GM21515 (cell line): ENCODE results near the gene CBX5.
A peak's percentile ranks its signal among the peaks of the same experiment; 100 is the strongest.
"Not testable (repeated sequence)": the region's sequence is repeated elsewhere in the genome, so short reads cannot be mapped to it uniquely, and the experiment has no call there.

Experiments used
- ATAC-seq: cut with Tn5 transposase; IDR thresholded peaks from one replicate; pipeline ENCODE4 v1.9.1; 2021; ENCODE audit not compliant: unreplicated experiment

The CBX5 gene

GRCh38 chr12:54228471-54228870 lies 51.5 kb downstream of the CBX5 start:
- ATAC-seq, result no peak

GRCh38 chr12:54227927-54228326 lies 52.0 kb downstream of the CBX5 start:
- ATAC-seq, result not testable (repeated sequence)

GRCh38 chr12:54227376-54227775 lies 52.5 kb downstream of the CBX5 start:
- no peak for ATAC-seq

GRCh38 chr12:54225666-54226065 lies 54.3 kb downstream of the CBX5 start:
- ATAC-seq, result no peak

GRCh38 chr12:54222609-54223008 lies 57.3 kb downstream of the CBX5 start:
- no peak for ATAC-seq

GRCh38 chr12:54221402-54221984 lies 58.4 kb downstream of the CBX5 start:
- no peak for ATAC-seq

GRCh38 chr12:54220567-54220966 lies 59.4 kb downstream of the CBX5 start:
- ATAC-seq, result no peak

- no peak for ATAC-seq
Measured at GRCh38 chr12:54220092-54220557, 59.8 kb downstream of the CBX5 start.

- ATAC-seq, result peak; percentile 35
Measured at GRCh38 chr12:54217774-54218241, 62.1 kb downstream of the CBX5 start.

- peak; percentile 46 for ATAC-seq
Measured at GRCh38 chr12:54216797-54217661, 62.9 kb downstream of the CBX5 start.

- no peak for ATAC-seq
Measured at GRCh38 chr12:54215989-54216796, 63.7 kb downstream of the CBX5 start.

- ATAC-seq, result peak; percentile 66
Measured at GRCh38 chr12:54214553-54215406, 65.1 kb downstream of the CBX5 start.

- no peak for ATAC-seq
Measured at GRCh38 chr12:54213079-54213478, 66.8 kb downstream of the CBX5 start.

GRCh38 chr12:54211920-54212319 lies 68.0 kb downstream of the CBX5 start:
- no peak for ATAC-seq

- ATAC-seq, result no peak
Measured at GRCh38 chr12:54210400-54210790, 69.5 kb downstream of the CBX5 start.

GRCh38 chr12:54208591-54208990 lies 71.3 kb downstream of the CBX5 start:
- ATAC-seq, result no peak

GRCh38 chr12:54207539-54208294 lies 72.2 kb downstream of the CBX5 start:
- ATAC-seq, result peak; percentile 73

- ATAC-seq, result no peak
Measured at GRCh38 chr12:54206791-54207190, 73.1 kb downstream of the CBX5 start.

GRCh38 chr12:54204316-54204715 lies 75.6 kb downstream of the CBX5 start:
- no peak for ATAC-seq
